Trophoblast cell (in vitro differentiated cells and primary cell): ENCODE data around the gene TOMM40L.
A peak's percentile ranks its signal among the peaks of the same experiment; 100 is the strongest.

Experiments used
- DNase-seq, 2 donors: peaks; one replicate each; pipeline ENCODE4 v3.0.0-alpha.2; 2016
- H2AFZ ChIP-seq: 2 replicates; pipeline ENCODE4 v1.6.1; 2013; ENCODE audit warnings: low read length, moderate library complexity, mild to moderate bottlenecking; ENCODE audit not compliant: insufficient read depth, poor library complexity
- H2AK5ac ChIP-seq: 2 replicates; pipeline ENCODE4 v1.6.1; 2013; ENCODE audit warnings: mild to moderate bottlenecking, low read length
- H2BK120ac ChIP-seq: 2 replicates; pipeline ENCODE4 v1.6.1; 2013; ENCODE audit warnings: low read length, mild to moderate bottlenecking, moderate library complexity; ENCODE audit not compliant: insufficient read depth, poor library complexity
- H2BK12ac ChIP-seq: 2 replicates; pipeline ENCODE4 v1.6.1; 2013; ENCODE audit warnings: mild to moderate bottlenecking, low read length, moderate library complexity
- H2BK5ac ChIP-seq: 2 replicates; pipeline ENCODE4 v1.6.1; 2013; ENCODE audit warnings: low read length, low read depth, moderate library complexity, mild to moderate bottlenecking; ENCODE audit not compliant: poor library complexity
- H3K14ac ChIP-seq: 2 replicates; pipeline ENCODE4 v1.6.1; 2013; ENCODE audit warnings: mild to moderate bottlenecking, low read length
- H3K18ac ChIP-seq: 2 replicates; pipeline ENCODE4 v1.6.1; 2013; ENCODE audit warnings: mild to moderate bottlenecking, low read length
- H3K23ac ChIP-seq: 2 replicates; pipeline ENCODE4 v1.6.1; 2013; ENCODE audit warnings: low read length
- H3K27ac ChIP-seq: 2 replicates; pipeline ENCODE4 v1.5.1; 2013; ENCODE audit warnings: low read depth, mild to moderate bottlenecking, inconsistent platforms, low read length, moderate library complexity
- H3K27me3 ChIP-seq: 2 replicates; pipeline ENCODE4 v1.6.1; 2013; ENCODE audit warnings: inconsistent platforms, mild to moderate bottlenecking, low read length, moderate library complexity; ENCODE audit not compliant: insufficient read depth
- H3K36me3 ChIP-seq, 2 experiments: 1 replicate in 1 of 2; 2 replicates in 1 of 2; pipeline ENCODE4 v1.6.1; 2013; ENCODE audit warnings: low read length in 2 of 2, mild to moderate bottlenecking in 2 of 2, moderate library complexity in 1 of 2; ENCODE audit not compliant: insufficient read depth in 2 of 2, control insufficient read depth in 1 of 2
- H3K4ac ChIP-seq: 2 replicates; pipeline ENCODE4 v1.6.1; 2013; ENCODE audit warnings: low read depth, mild to moderate bottlenecking, low read length, moderate library complexity
- H3K4me1 ChIP-seq, 2 experiments: 1 replicate in 1 of 2; 2 replicates in 1 of 2; pipeline ENCODE4 v1.6.1; 2013; ENCODE audit warnings: low read length in 2 of 2, mild to moderate bottlenecking in 2 of 2, moderate library complexity in 1 of 2; ENCODE audit not compliant: insufficient read depth in 2 of 2, control insufficient read depth in 1 of 2
- H3K4me2 ChIP-seq: 2 replicates; pipeline ENCODE4 v1.6.1; 2013; ENCODE audit warnings: inconsistent platforms, mild to moderate bottlenecking, low read length, moderate library complexity
- H3K4me3 ChIP-seq: 2 replicates; pipeline ENCODE4 v1.5.1; 2013; ENCODE audit warnings: mild to moderate bottlenecking, low read depth, low read length, inconsistent platforms
- H3K79me1 ChIP-seq: one replicate; pipeline ENCODE4 v1.6.1; 2013; ENCODE audit warnings: low read length
- H3K79me2 ChIP-seq: 2 replicates; pipeline ENCODE4 v1.6.1; 2013; ENCODE audit warnings: low read length, mild to moderate bottlenecking; ENCODE audit not compliant: control insufficient read depth, insufficient read depth, poor library complexity
- H3K9ac ChIP-seq: 2 replicates; pipeline ENCODE4 v1.6.1; 2013; ENCODE audit warnings: mild to moderate bottlenecking, low read length
- H3K9me3 ChIP-seq: 2 replicates; pipeline ENCODE4 v1.6.1; 2013; ENCODE audit warnings: low read depth, mild to moderate bottlenecking, control low read depth, inconsistent platforms, low read length; ENCODE audit not compliant: insufficient read depth
- H4K12ac ChIP-seq: 2 replicates; pipeline ENCODE4 v1.6.1; 2013; ENCODE audit warnings: low read depth, mild to moderate bottlenecking, low read length, moderate library complexity
- H4K8ac ChIP-seq: 2 replicates; pipeline ENCODE4 v1.6.1; 2013; ENCODE audit warnings: low read depth, mild to moderate bottlenecking, low read length, moderate library complexity
- H4K91ac ChIP-seq: one replicate; pipeline ENCODE4 v1.6.1; 2013; ENCODE audit warnings: low read depth, mild to moderate bottlenecking, low read length, moderate library complexity
- WGBS: extraction: QIAGEN DNeasy Blood & Tissue Kit; methylation state at CpG from one replicate; pipeline ENCODE4 v1.1.7; 2013; ENCODE audit warnings: missing lambda C conversion rate; ENCODE audit not compliant: insufficient read length, insufficient coverage; ENCODE audit errors: extremely low coverage; 5-methylcytosine and 5-hydroxymethylcytosine counted together

TOMM40L gene

DNA sequence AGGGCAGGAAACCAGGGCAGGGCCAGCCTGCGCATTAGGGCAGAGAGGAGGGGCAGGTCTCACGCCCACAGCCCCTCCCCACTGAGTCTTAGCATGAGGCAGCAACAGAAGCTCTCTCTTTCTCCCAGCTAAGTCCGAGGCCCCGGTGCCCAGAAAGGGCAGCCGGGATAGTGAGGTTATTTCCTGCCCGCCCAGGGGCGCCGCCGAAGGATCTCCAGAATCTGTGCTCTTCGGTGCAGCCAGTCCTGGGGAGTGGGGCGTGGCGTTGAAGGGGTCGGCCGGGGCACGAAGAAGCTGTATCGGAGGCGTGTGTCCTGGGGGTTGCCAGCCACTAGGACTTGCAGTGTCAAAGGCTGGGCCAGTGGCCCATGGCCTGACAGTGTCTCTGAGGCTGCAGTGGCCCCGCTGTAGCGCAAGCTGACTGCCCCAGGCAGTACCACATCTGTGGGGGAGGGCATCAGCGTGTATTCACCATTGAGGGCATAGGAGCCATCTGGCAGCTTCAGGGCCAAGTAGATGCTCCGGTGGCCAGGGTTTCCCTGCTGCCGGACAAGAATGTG, 34.8 kb upstream of the TOMM40L start:
- H2BK120ac ChIP-seq: no peak overlapping the region
- no peaks in the 10 kb centered on the region for H3K4me1 ChIP-seq
- H3K18ac ChIP-seq: no peak overlapping the region
- H3K9me3 ChIP-seq: no peaks in the 10 kb centered on the region
- no peak for DNase-seq
- H3K4ac ChIP-seq: no peak overlapping the region
- H4K91ac ChIP-seq: no peak overlapping the region
- no peak overlapping the region for H2AK5ac ChIP-seq
- H3K4me3 ChIP-seq: no peak overlapping the region
- no peaks in the 10 kb centered on the region for H3K79me1 ChIP-seq
- H2BK5ac ChIP-seq: no peak overlapping the region
- H3K36me3 ChIP-seq: no peaks in the 10 kb centered on the region
- H3K79me2 ChIP-seq: no peaks in the 10 kb centered on the region
- H4K8ac ChIP-seq: no peak overlapping the region
- H3K4me2 ChIP-seq: no peak overlapping the region
- H2BK12ac ChIP-seq: no peak overlapping the region
- H3K23ac ChIP-seq: no peak overlapping the region
- H3K9ac ChIP-seq: no peak overlapping the region
- WGBS: no CpG with 5 or more reads among the region's 22 CpGs
- no peak overlapping the region for H3K14ac ChIP-seq
- no peak overlapping the region for H3K27ac ChIP-seq
- H2AFZ ChIP-seq: no peak overlapping the region
- H3K27me3 ChIP-seq: no peaks in the 10 kb centered on the region
- H4K12ac ChIP-seq: no peak overlapping the region

DNA sequence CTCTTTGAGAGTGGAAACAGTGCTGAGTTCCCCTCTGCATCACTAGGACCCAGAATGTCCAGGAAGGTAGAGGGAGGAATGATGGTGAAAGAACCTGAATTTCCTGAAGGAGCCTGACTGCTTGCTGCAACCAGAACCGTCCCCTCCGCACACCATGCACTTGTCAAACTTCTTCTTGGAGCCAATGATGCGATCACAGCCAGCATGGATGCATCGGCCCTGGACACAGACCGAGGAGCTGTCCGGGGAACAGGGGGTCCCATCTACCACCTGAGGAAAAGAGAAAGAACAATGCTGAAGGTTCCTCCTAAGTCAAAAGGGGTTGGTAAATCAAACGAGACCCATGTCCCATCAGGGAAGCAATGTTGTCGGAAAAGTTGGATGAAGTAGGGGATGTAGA, 33.9 kb upstream of the TOMM40L start:
- Histone ChIP-seq H3K27ac (no peak overlapping the region), H2BK12ac (no peak overlapping the region), H3K18ac (no peak overlapping the region), H3K79me2 (no peaks in the 10 kb centered on the region), H3K4ac (no peak overlapping the region), H3K79me1 (no peaks in the 10 kb centered on the region), H4K12ac (no peak overlapping the region), H3K23ac (no peak overlapping the region), H3K4me1 (no peaks in the 10 kb centered on the region), H3K4me2 (no peak overlapping the region), H3K14ac (no peak overlapping the region), H3K36me3 (no peaks in the 10 kb centered on the region), H2AK5ac (no peak overlapping the region), H3K9ac (no peak overlapping the region), H3K4me3 (no peak overlapping the region), H2BK5ac (no peak overlapping the region), H4K91ac (no peak overlapping the region), H2AFZ (no peak overlapping the region), H4K8ac (no peak overlapping the region), H3K27me3 (no peaks in the 10 kb centered on the region), H2BK120ac (no peak overlapping the region), H3K9me3 (no peaks in the 10 kb centered on the region)
- peak in 1 of 2 donors; percentile 25 for DNase-seq
- WGBS: no CpG with 5 or more reads among the region's 8 CpGs

DNA sequence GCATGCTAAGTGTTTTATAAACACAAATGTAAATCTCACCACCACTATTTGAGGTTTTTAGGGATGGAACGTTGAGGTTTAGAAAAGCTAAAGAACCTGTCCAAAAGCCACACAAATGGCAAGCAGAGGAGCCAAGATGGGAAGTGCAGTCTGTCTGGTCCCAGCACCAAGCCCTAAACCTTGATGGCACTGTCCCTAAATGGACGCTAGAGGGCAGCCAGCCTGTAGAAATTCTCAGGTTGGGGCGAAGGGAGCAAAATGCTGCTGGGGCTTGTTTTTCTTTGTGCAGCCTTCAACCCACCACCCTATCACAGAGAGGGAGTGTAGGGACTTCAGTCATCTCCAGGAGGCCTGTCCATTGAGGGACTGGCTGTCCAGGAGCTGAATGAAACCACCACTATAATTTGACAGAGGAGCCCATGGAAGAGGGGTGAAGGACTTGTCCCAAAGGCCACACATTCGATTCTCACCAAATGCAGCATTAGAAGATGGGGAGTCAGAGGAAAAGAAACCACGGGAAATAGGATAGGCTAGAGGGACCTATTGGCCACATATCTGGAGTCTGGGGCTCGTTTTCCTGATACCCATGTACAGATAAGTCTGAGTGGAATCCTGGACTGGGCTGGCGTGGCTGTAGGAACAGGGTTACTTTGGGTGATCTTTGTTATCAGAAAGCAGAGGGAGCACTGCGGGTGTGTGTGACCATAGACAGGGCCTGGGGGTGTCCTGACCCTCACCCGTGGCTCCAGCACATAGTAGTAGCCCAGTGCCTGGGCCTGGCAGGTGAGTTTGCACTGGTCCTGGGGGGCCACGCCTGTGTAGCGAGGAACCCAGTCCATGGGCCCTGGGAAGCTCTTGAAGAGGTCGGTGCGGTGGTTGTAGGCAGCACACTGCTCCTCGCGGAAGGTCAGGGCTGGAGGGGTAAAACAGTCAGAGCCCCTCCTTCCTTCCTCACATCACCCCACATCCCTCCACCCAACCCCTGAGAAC, 33.1 kb upstream of the TOMM40L start:
- no peak overlapping the region for H3K18ac ChIP-seq
- no CpG with 5 or more reads among the region's 15 CpGs for WGBS
- no peaks in the 10 kb centered on the region for H3K9me3 ChIP-seq
- peak; percentile 40 to 88 for DNase-seq
- H2AFZ ChIP-seq: no peak overlapping the region
- no peak overlapping the region for H3K4ac ChIP-seq
- no peak overlapping the region for H3K27ac ChIP-seq
- H3K27me3 ChIP-seq: no peaks in the 10 kb centered on the region
- no peak overlapping the region for H4K91ac ChIP-seq
- no peaks in the 10 kb centered on the region for H3K79me1 ChIP-seq
- no peak overlapping the region for H3K4me3 ChIP-seq
- peak overlapping the region; percentile 26 for H4K8ac ChIP-seq
- H3K79me2 ChIP-seq: no peaks in the 10 kb centered on the region
- peaks cover 4% of the 10 kb centered on the region in 2 experiments for H3K4me1 ChIP-seq
- no peak overlapping the region for H2BK120ac ChIP-seq
- no peak overlapping the region for H3K9ac ChIP-seq
- no peak overlapping the region for H2AK5ac ChIP-seq
- no peak overlapping the region for H3K4me2 ChIP-seq
- H3K14ac ChIP-seq: no peak overlapping the region
- no peak overlapping the region for H2BK12ac ChIP-seq
- H3K23ac ChIP-seq: no peak overlapping the region
- no peak overlapping the region for H4K12ac ChIP-seq
- no peaks in the 10 kb centered on the region for H3K36me3 ChIP-seq
- H2BK5ac ChIP-seq: no peak overlapping the region

DNA sequence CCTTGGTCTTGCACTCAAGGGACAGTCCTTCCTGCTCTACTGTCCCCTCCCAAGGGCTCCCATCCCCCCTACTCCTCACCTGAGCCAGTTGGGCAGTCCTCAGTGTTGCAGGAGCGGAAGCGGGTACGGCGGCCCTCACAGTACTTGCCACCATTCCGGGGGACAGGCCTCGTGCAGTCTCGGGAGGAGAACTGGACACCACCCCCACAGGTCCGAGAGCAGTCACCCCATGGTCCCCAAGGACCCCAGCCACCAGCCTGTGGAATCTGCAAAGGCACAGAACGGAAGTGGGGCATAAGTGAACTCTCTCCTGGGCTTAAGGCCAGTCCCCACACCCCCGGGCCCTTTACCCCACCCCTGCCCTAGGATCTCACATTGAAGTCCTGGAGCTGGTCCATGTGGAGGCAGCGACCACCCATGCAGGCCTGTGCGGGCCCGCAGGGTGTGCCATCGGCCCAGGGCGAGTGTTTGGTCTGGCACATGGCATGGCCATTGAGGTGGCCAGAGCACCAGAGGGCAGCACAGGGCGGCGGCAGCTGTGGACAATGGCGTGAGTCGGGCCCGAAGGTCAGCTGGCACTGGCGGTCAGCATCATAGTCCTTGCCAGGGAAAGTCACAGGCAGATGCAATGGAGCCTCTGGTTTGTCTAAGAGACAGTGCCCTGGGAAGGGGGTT, 32.2 kb upstream of the TOMM40L start:
- Histone ChIP-seq H2AFZ (no peak overlapping the region), H3K14ac (no peak overlapping the region), H3K4me1 (peaks cover 11 to 12% of the 10 kb centered on the region in 2 experiments), H2BK5ac (no peak overlapping the region), H3K36me3 (no peaks in the 10 kb centered on the region), H3K4me2 (no peak overlapping the region), H3K27me3 (no peaks in the 10 kb centered on the region), H4K8ac (no peak overlapping the region), H3K4me3 (no peak overlapping the region), H2BK12ac (no peak overlapping the region), H2BK120ac (no peak overlapping the region), H3K9me3 (no peaks in the 10 kb centered on the region), H3K79me1 (peaks cover 2% of the 10 kb centered on the region), H3K4ac (no peak overlapping the region), H3K18ac (no peak overlapping the region), H3K27ac (no peak overlapping the region), H2AK5ac (no peak overlapping the region), H4K91ac (no peak overlapping the region), H3K79me2 (peaks cover 2% of the 10 kb centered on the region), H3K23ac (no peak overlapping the region), H4K12ac (no peak overlapping the region), H3K9ac (no peak overlapping the region)
- DNase-seq: no peak
- WGBS: no CpG with 5 or more reads among the region's 21 CpGs
